GM19395 (cell line): ENCODE results near the gene ANGPTL2.

Experiments used
- ATAC-seq: cut with Tn5 transposase; IDR thresholded peaks from one replicate; pipeline ENCODE4 v1.9.1; 2021; ENCODE audit warnings: mild to moderate bottlenecking, moderate library complexity; ENCODE audit not compliant: unreplicated experiment

ANGPTL2 gene

GRCh38 chr9:127053057-127053821, 69.2 kb downstream of the ANGPTL2 start:
- no peak for ATAC-seq

GRCh38 chr9:127051881-127052595, 70.4 kb downstream of the ANGPTL2 start:
- no peak for ATAC-seq

GRCh38 chr9:127050591-127051001, 71.8 kb downstream of the ANGPTL2 start:
- no peak for ATAC-seq

- no peak for ATAC-seq
These were observed 72.3 kb downstream of the ANGPTL2 start for GRCh38 chr9:127050152-127050551.

GRCh38 chr9:127049581-127049980, 72.9 kb downstream of the ANGPTL2 start:
- no peak for ATAC-seq

- ATAC-seq: peak; percentile 65
These were observed 73.4 kb downstream of the ANGPTL2 start for GRCh38 chr9:127049044-127049443.

- no peak for ATAC-seq
These were observed 74.5 kb downstream of the ANGPTL2 start for GRCh38 chr9:127047971-127048370.

GRCh38 chr9:127045148-127045547, 77.3 kb downstream of the ANGPTL2 start:
- ATAC-seq: no peak

- no peak for ATAC-seq
These were observed 82.9 kb downstream of the ANGPTL2 start for GRCh38 chr9:127039492-127039891.

GRCh38 chr9:127038531-127038930, 83.9 kb downstream of the ANGPTL2 start:
- ATAC-seq: no peak
